HUES64 (cell line): ENCODE measurements around the gene ZNF282. TPM values are rescaled to one million over a fixed set of nuclear protein-coding genes. Genes with fewer than 3 reads are reported as not detected.

Experiments used
- H3K27ac ChIP-seq: 2 replicates; pipeline ENCODE4 v1.7.0; 2013; ENCODE audit warnings: low read depth, low read length, inconsistent platforms
- H3K27me3 ChIP-seq: 2 replicates; pipeline ENCODE4 v1.6.1; 2013; ENCODE audit warnings: mild to moderate bottlenecking, low read length; ENCODE audit not compliant: insufficient read depth
- H3K36me3 ChIP-seq: 2 replicates; pipeline ENCODE4 v1.6.1; 2013; ENCODE audit warnings: mild to moderate bottlenecking, low read length; ENCODE audit not compliant: insufficient read depth
- H3K4me1 ChIP-seq: 2 replicates; pipeline ENCODE4 v1.6.1; 2013; ENCODE audit warnings: mild to moderate bottlenecking, low read length, moderate library complexity; ENCODE audit not compliant: insufficient read depth
- H3K4me3 ChIP-seq: 2 replicates; pipeline ENCODE4 v1.5.1; 2013; ENCODE audit warnings: mild to moderate bottlenecking, low read length, moderate library complexity
- H3K9ac ChIP-seq: 2 replicates; pipeline ENCODE4 v1.6.1; 2013; ENCODE audit warnings: mild to moderate bottlenecking, low read depth, low read length
- H3K9me3 ChIP-seq: 2 replicates; pipeline ENCODE4 v1.6.1; 2013; ENCODE audit warnings: low read depth, low read length; ENCODE audit not compliant: insufficient read depth
- WGBS: fragments of 150-250, 120-280 bp; methylation state at CpG from one replicate; pipeline ENCODE4 v1.1.7; 2013; ENCODE audit warnings: missing lambda C conversion rate; 5-methylcytosine and 5-hydroxymethylcytosine counted together
- polyA plus RNA-seq, 2 experiments: library from polyadenylated mRNA; stranded (reverse); fragments of 50-300 nt; gene quantifications; one replicate each; pipeline ENCODE4 v1.2.3, GENCODE V29; 2013

ZNF282 gene
- polyA plus RNA-seq (2013, experiment 1 of 2), result 19.4 TPM
- polyA plus RNA-seq (2013, experiment 2 of 2), result 19.5 TPM

DNA sequence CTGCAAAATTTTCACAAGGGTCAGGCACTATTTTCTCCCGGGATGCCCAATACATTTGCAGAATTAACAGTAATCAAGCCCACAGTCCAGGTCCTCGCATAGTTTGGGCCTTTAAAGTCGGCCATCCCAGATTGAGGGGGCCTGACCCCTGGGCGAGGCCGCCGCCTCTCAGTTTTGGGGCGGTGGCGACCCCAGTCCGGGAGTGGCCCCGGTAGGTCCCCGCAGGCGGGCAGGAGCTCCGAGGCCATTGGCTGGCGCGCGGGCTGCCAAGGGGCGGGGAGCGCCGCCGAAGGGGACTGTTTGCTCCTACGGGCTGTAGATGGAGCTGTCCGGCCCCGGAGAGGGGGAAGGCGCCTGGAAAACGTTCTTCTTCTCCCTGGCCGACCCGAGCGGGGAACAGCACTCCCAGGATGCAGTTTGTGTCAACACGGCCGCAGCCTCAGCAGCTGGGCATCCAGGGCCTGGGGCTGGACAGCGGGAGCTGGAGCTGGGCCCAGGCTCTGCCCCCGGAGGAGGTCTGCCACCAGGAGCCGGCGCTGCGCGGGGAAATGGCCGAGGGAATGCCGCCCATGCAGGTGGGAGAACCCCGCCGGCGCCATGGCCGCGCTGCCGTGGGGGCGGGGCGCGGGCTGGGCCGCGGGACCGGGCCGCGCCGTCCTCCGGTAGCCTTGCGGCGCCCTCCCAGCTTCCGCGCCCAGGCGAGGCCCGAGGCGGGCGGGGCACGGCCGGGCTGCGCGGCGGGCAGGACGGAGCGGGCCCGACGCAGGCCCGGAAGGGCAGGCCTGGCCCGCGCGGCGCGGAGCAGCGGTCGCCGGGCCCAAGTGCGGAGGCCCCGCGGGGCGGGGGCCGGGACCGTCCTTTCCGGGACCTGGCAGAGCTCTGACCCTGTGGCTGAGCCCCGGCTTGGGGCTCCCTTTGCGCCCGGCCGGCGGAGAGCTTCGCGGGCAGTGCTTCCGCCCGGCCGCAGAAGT lies at the start of gene ZNF282:
ZNF282 (plus strand) TSS at position 367 of the 971 bp plus-strand sequence; CDS start at position 411, 44 bp downstream.
- under 1% methylated on average over 97 of the region's 97 CpGs for WGBS
- Histone ChIP-seq H3K9me3 (no peaks in the 10 kb centered on the region), H3K4me1 (no peaks in the 10 kb centered on the region), H3K27me3 (no peaks in the 10 kb centered on the region), H3K9ac (peak within 1 kb of the TSS; percentile 96), H3K27ac (peak within 1 kb of the TSS; percentile 96), H3K4me3 (peak within 1 kb of the TSS; percentile 96), H3K36me3 (peaks cover 25% of the 10 kb centered on the region)

- Histone ChIP-seq H3K36me3 (peaks cover 17% of the 10 kb centered on the region), H3K4me3 (peak within 1 kb of the TSS; percentile 95), H3K4me1 (peaks cover 46% of the 10 kb centered on the region), H3K9me3 (no peaks in the 10 kb centered on the region), H3K27ac (peak within 1 kb of the TSS; percentile 99), H3K9ac (peak within 1 kb of the TSS; percentile 96), H3K27me3 (no peaks in the 10 kb centered on the region)
- 3% methylated on average over 79 of the region's 79 CpGs for WGBS
Observed at GRCh38 chr7:149147072-149147751, 48.1 kb upstream of the ZNF282 start, which contains the start of gene ZNF398. ZNF398 (plus strand) TSS chr7:149147453; CDS start chr7:149147743, 290 bp downstream.

DNA sequence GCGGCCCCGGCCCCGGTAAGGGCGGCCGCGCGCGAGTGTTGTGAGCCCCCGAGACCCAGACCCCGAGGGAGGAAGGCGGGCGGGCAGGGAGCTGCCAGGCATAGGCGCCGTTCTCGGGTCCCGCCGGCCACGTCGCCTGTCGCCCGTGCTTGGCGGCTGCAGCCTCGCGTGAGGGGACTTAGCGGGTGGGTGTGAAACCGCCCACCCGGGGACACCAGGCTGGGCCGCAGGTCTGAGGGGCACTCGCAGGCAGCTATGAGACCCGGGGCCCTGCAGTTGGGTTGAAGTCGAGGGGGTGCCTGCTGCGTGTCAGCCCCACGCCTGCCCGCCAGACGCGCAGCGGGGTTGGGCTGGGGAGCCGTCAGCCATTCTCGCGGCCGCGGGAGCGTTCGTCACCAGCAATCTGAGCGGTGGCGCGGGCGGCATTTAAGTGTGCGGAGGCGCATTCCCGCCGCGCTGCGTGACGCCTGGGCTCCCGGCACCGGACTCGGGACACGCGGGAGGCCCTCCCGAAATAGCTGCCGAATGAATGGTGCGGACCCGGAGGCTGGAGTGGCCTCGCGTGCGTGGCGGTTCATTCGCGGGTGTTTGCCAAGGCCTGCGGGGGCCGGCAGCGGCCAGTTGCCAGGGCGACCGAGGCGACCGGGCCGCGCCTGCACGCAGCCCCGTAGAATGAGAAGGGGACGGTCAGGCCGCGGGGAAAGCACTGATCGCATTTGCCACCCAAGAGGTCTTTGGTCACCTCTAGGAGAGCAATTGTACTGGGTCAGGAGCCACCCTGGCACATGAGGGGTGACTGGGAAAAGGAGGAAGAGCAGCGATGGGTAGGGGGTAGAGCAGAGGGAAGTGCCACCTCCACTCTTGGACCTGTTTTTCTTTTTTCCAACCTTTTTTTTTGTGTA lies 47.3 kb upstream of the ZNF282 start:
- H3K27ac ChIP-seq, result peak overlapping the region; percentile 99
- H3K36me3 ChIP-seq, result peaks cover 18% of the 10 kb centered on the region
- H3K4me3 ChIP-seq, result peak overlapping the region; percentile 95
- peak overlapping the region; percentile 96 for H3K9ac ChIP-seq
- under 1% methylated on average over 86 of the region's 86 CpGs for WGBS
- peaks cover 46% of the 10 kb centered on the region for H3K4me1 ChIP-seq
- no peaks in the 10 kb centered on the region for H3K9me3 ChIP-seq
- no peaks in the 10 kb centered on the region for H3K27me3 ChIP-seq

DNA sequence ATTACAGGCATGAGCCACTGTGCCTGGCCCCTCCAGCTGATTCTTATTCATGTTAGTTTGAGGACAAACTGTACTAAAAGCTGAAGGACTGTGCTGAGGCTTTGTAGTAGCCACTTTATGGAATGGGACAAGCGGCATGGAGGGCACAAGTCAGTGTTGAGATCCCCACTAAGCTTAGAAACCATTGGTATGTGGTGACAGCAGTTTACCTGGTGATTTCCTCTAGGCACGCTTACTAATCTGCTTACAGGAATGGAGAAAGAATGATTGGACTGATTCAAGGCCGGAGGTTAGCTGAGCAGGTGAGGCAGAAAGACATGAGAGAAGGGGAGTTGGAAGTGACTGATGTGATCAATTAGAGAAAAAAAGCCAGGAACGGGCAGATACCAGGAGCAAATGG lies 44.4 kb upstream of the ZNF282 start:
- Histone ChIP-seq H3K4me1 (peaks cover 21% of the 10 kb centered on the region), H3K36me3 (peaks cover 46% of the 10 kb centered on the region), H3K4me3 (no peak overlapping the region), H3K9me3 (no peaks in the 10 kb centered on the region), H3K27ac (0 out of 2 replicates have a peak overlapping the region, but pooled peaks have one; percentile 41), H3K9ac (peak overlapping the region; percentile 28; the same call in 1 of the 2 replicates), H3K27me3 (no peaks in the 10 kb centered on the region)
- 75% methylated on average over 4 of the region's 4 CpGs for WGBS

DNA sequence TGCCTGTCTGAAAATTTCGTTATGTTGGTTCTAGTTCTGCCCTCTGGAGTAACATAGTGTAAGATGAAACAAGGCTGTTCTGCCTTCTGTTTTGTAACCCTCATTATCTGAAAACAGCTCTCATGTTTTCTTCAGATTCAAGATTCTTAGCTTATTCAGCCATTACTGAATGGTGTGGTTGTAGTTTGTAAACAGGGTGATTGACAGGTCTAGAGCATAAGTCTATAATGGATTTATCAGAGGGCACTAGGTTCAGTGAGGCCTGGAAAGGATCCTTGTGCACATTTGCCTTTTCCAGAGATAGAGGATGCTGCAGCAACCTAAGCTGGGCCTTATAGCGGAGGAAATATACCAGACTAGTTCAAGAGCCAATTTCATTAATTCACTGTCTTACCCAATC lies 42.0 kb upstream of the ZNF282 start:
- Histone ChIP-seq H3K9me3 (no peaks in the 10 kb centered on the region), H3K36me3 (peaks cover 68% of the 10 kb centered on the region), H3K4me3 (no peak overlapping the region), H3K9ac (no peak overlapping the region), H3K27ac (no peak overlapping the region), H3K4me1 (peaks cover 18% of the 10 kb centered on the region), H3K27me3 (no peaks in the 10 kb centered on the region)
- WGBS, result 95% methylated on average over 2 of the region's 2 CpGs

GRCh38 chr7:149154056-149154455 lies 41.3 kb upstream of the ZNF282 start:
- H3K4me3 ChIP-seq, result no peak overlapping the region
- no peaks in the 10 kb centered on the region for H3K27me3 ChIP-seq
- no peaks in the 10 kb centered on the region for H3K9me3 ChIP-seq
- no peak overlapping the region for H3K27ac ChIP-seq
- peaks cover 18% of the 10 kb centered on the region for H3K4me1 ChIP-seq
- WGBS, result 95% methylated on average over 11 of the region's 11 CpGs
- peaks cover 75% of the 10 kb centered on the region for H3K36me3 ChIP-seq
- no peak overlapping the region for H3K9ac ChIP-seq

DNA sequence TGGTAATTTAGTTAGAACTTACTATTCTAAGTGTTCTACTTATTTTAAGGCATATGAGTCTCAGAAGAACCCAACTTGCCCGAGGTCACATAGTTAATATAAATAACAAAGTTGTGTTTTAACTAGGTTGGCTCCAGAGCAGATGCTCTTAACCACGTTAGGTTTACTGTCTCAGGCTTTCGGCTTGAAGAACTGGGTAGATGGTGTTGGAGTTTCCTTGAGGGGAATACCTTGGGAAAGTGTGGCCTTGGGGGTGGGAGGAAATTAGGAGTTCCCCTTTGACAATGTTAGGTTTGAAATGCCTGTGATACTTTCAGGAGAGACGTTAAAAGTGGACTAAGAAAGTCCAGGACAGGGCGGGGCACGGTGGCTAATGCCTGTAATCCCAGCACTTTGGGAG lies 38.4 kb upstream of the ZNF282 start:
- Histone ChIP-seq H3K9me3 (no peaks in the 10 kb centered on the region), H3K4me1 (no peaks in the 10 kb centered on the region), H3K36me3 (peaks cover 85% of the 10 kb centered on the region), H3K4me3 (no peak overlapping the region), H3K27ac (no peak overlapping the region), H3K27me3 (no peaks in the 10 kb centered on the region), H3K9ac (no peak overlapping the region)
- WGBS, result 99% methylated on average over 6 of the region's 6 CpGs

DNA sequence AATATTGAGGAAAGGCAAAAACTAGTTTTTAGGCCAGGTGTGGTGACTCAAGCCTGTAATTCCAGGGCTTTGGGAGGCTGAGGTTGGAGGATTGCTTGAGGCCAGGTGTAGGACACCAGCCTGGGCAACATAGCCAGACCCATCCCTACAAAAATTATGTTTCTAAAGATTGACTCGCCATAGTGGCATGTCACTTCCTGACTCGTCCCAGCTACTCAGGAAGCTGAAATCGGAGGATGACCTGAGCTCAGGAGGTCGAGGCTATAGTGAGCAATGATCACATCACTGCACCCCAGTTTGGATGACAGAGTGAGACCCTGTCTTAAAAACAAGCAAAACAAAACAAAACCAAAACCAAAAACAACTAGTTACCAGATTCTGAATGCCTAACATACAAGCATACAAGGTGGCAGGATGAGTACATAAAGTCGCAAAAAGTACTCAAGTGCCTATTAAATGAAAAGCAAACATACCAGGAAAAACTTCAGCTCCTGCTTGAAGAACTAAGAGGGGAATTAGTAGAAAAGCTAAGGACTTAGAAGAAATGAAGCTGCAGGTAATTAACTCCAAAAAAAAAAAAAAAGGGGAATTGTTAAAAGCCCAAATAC lies 34.0 kb upstream of the ZNF282 start:
- H3K27ac ChIP-seq, result no peak overlapping the region
- peaks cover 89% of the 10 kb centered on the region for H3K36me3 ChIP-seq
- no peak overlapping the region for H3K4me3 ChIP-seq
- H3K9ac ChIP-seq, result no peak overlapping the region
- H3K27me3 ChIP-seq, result no peaks in the 10 kb centered on the region
- H3K4me1 ChIP-seq, result no peaks in the 10 kb centered on the region
- H3K9me3 ChIP-seq, result no peaks in the 10 kb centered on the region
- WGBS, result 93% methylated on average over 5 of the region's 5 CpGs

GRCh38 chr7:149166142-149166541 lies 29.2 kb upstream of the ZNF282 start:
- Histone ChIP-seq H3K9me3 (no peaks in the 10 kb centered on the region), H3K4me3 (no peak overlapping the region), H3K27me3 (no peaks in the 10 kb centered on the region), H3K36me3 (peaks cover 92% of the 10 kb centered on the region), H3K9ac (no peak overlapping the region), H3K27ac (no peak overlapping the region), H3K4me1 (no peaks in the 10 kb centered on the region)
- WGBS, result 89% methylated on average over 1 of the region's 1 CpG

- no peaks in the 10 kb centered on the region for H3K27me3 ChIP-seq
- no peak overlapping the region for H3K4me3 ChIP-seq
- no peaks in the 10 kb centered on the region for H3K4me1 ChIP-seq
- H3K9me3 ChIP-seq, result no peaks in the 10 kb centered on the region
- no peak overlapping the region for H3K9ac ChIP-seq
- H3K27ac ChIP-seq, result no peak overlapping the region
- peaks cover 91% of the 10 kb centered on the region for H3K36me3 ChIP-seq
Observed at GRCh38 chr7:149166630-149167352, 28.6 kb upstream of the ZNF282 start.
